ENCODE results near the gene FN3KRP.

Gene FN3KRP

GRCh38 chr17:82709024-82709675, 7.4 kb upstream of the FN3KRP start:
- no peak for DNase-seq (ENCODE audit: low read depth in 2 of 2)

- no peak for DNase-seq (ENCODE audit: low read depth in 2 of 2)
These were observed 6.6 kb upstream of the FN3KRP start for GRCh38 chr17:82709676-82710498.

- DNase-seq (ENCODE audit: low read depth in 2 of 2): no peak
These were observed 5.8 kb upstream of the FN3KRP start for GRCh38 chr17:82710499-82711232.

GRCh38 chr17:82713071-82713723, 3.3 kb upstream of the FN3KRP start:
- DNase-seq (ENCODE audit: low read depth in 2 of 2): no peak

GRCh38 chr17:82718986-82719685, 2.6 kb downstream of the FN3KRP start:
- DNase-seq (ENCODE audit: low read depth in 2 of 2): no peak

- DNase-seq (ENCODE audit: low read depth in 2 of 2): no peak
These were observed 3.7 kb downstream of the FN3KRP start for GRCh38 chr17:82720204-82720603.

- DNase-seq (ENCODE audit: low read depth in 2 of 2): no peak
These were observed 6.0 kb downstream of the FN3KRP start for GRCh38 chr17:82722341-82723013.

GRCh38 chr17:82723169-82723807, 6.8 kb downstream of the FN3KRP start:
- DNase-seq (ENCODE audit: low read depth in 2 of 2): no peak

- DNase-seq (ENCODE audit: low read depth in 2 of 2): no peak
These were observed 9.9 kb downstream of the FN3KRP start for GRCh38 chr17:82726427-82726826.

- no peak for DNase-seq (ENCODE audit: low read depth in 2 of 2)
These were observed 13.2 kb downstream of the FN3KRP start for GRCh38 chr17:82729479-82730260.

- DNase-seq (ENCODE audit: low read depth in 2 of 2): no peak
These were observed 15.7 kb downstream of the FN3KRP start for GRCh38 chr17:82732118-82732743.

GRCh38 chr17:82734987-82735866, 18.7 kb downstream of the FN3KRP start, which contains the start of gene FN3K:
TSS of gene FN3K (plus strand) at chr17:82735615. CDS start at chr17:82735637, 22 bp downstream.
- peak in 1 of 2 donors; percentile 12 for DNase-seq (ENCODE audit: low read depth in 2 of 2)

- no peak for DNase-seq (ENCODE audit: low read depth in 2 of 2)
These were observed 20.1 kb downstream of the FN3KRP start for GRCh38 chr17:82736511-82737185.

- no peak for DNase-seq (ENCODE audit: low read depth in 2 of 2)
These were observed 21.7 kb downstream of the FN3KRP start for GRCh38 chr17:82737967-82738877.

- no peak for DNase-seq (ENCODE audit: low read depth in 2 of 2)
These were observed 24.6 kb downstream of the FN3KRP start for GRCh38 chr17:82740906-82741759.

All from stimulated activated CD8-positive, alpha-beta memory T cell treated with anti-CD3 and anti-CD28 coated beads, Interleukin-2, amount 100 ng/mL, for 48 hours (primary cell).